ENCODE results near the gene DGKD. TPM values are rescaled to one million over a fixed set of nuclear protein-coding genes. Genes with fewer than 3 reads are reported as not detected.

The DGKD gene
- polyA plus RNA-seq, 3 donors = 14.5 to 67.5 (median 16.6) TPM

- intact Hi-C loops (cut with micrococcal nuclease) = no loop called here
- Histone ChIP-seq H3K4me1 (ENCODE audit: control insufficient read depth in 1 of 2, insufficient read depth in 2 of 2, low read length in 2 of 2) (peaks cover 3 to 7% of the 10 kb centered on the region in 2 donors), H3K9me3 (replicated peaks in 1 of 2; ENCODE audit: control insufficient read depth in 1 of 2, insufficient read depth in 1 of 2, low read length in 2 of 2) (no peaks in the 10 kb centered on the region), H4K20me1 (ENCODE audit: insufficient read depth, low read length) (peaks cover 90% of the 10 kb centered on the region), H3K79me2 (ENCODE audit: insufficient read depth, low read length) (peaks cover 26% of the 10 kb centered on the region), H2AFZ (ENCODE audit: insufficient read depth, low read depth, low read length, poor library complexity, severe bottlenecking) (no peak overlapping the region), H3K9ac (ENCODE audit: insufficient read depth, low read length, poor library complexity, severe bottlenecking) (no peak overlapping the region), H3K27me3 (ENCODE audit: control insufficient read depth in 2 of 2, insufficient read depth in 2 of 2, low read length in 2 of 2) (no peaks in the 10 kb centered on the region), H3K27ac (ENCODE audit: low read depth in 1 of 2, low read length in 2 of 2) (no peak overlapping the region), H3K4me3 (replicated peaks in 1 of 3; ENCODE audit: low read depth in 2 of 3, low read length in 3 of 3) (no peak overlapping the region), H3K4me2 (replicated peaks; ENCODE audit: extremely low read depth, low read length, poor library complexity, severe bottlenecking) (no peak overlapping the region), H3K36me3 (replicated peaks in 1 of 2; ENCODE audit: control insufficient read depth in 1 of 2, insufficient read depth in 2 of 2, low read length in 2 of 2) (peaks cover 78 to 98% of the 10 kb centered on the region in 2 donors)
- no peak overlapping the region for H3K4me3 Mint-ChIP-seq
- peak overlapping the region in 1 of 7 donors; percentile 12 for H3K27ac Mint-ChIP-seq
- no peaks in the 10 kb centered on the region for H3K27me3 Mint-ChIP-seq (ENCODE audit: low read depth in 3 of 3)
- 98% methylated on average over 10 of the region's 15 CpGs for WGBS (ENCODE audit: insufficient coverage)
- H3K9me3 Mint-ChIP-seq = no peaks in the 10 kb centered on the region
- DNase-seq = no peak
- TF ChIP-seq, protein P1, sequence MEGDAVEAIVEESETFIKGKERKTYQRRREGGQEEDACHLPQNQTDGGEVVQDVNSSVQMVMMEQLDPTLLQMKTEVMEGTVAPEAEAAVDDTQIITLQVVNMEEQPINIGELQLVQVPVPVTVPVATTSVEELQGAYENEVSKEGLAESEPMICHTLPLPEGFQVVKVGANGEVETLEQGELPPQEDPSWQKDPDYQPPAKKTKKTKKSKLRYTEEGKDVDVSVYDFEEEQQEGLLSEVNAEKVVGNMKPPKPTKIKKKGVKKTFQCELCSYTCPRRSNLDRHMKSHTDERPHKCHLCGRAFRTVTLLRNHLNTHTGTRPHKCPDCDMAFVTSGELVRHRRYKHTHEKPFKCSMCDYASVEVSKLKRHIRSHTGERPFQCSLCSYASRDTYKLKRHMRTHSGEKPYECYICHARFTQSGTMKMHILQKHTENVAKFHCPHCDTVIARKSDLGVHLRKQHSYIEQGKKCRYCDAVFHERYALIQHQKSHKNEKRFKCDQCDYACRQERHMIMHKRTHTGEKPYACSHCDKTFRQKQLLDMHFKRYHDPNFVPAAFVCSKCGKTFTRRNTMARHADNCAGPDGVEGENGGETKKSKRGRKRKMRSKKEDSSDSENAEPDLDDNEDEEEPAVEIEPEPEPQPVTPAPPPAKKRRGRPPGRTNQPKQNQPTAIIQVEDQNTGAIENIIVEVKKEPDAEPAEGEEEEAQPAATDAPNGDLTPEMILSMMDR (IDR thresholded peaks at IDR 0.05) = no peak
- peaks cover 78 to 94% of the 10 kb centered on the region in 2 donors for H3K36me3 Mint-ChIP-seq
- peaks cover 11% of the 10 kb centered on the region for H3K4me1 Mint-ChIP-seq
Measured at GRCh38 chr2:233438573-233439147, 84.4 kb downstream of the DGKD start.

DNA sequence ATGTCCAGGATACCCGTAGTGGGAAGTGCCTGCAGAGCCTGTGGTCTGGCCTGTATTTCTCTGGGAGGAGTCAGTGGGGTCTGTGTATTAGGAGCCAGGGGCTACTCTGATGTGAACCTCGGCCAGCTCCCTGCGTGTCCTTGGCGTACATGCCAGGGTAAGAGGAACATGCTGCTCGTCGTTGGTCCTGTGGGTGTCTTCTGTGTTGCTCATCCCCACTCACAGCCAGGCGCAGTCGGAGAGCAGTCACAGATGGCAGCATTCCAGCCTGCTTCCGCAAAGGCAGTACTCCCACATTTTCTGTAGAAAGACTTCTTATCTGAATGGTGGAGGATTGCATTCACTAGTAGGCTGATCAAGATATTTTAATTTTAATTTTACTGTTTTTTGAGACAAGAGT is 84.9 kb downstream of the DGKD start:
- Histone ChIP-seq H3K4me3 (replicated peaks in 1 of 3; ENCODE audit: low read depth in 2 of 3, low read length in 3 of 3) (no peak overlapping the region), H3K9ac (ENCODE audit: insufficient read depth, low read length, poor library complexity, severe bottlenecking) (no peak overlapping the region), H3K4me2 (replicated peaks; ENCODE audit: extremely low read depth, low read length, poor library complexity, severe bottlenecking) (no peak overlapping the region), H4K20me1 (ENCODE audit: insufficient read depth, low read length) (peaks cover 90% of the 10 kb centered on the region), H3K79me2 (ENCODE audit: insufficient read depth, low read length) (peaks cover 26% of the 10 kb centered on the region), H3K27ac (ENCODE audit: low read depth in 1 of 2, low read length in 2 of 2) (no peak overlapping the region), H3K27me3 (ENCODE audit: control insufficient read depth in 2 of 2, insufficient read depth in 2 of 2, low read length in 2 of 2) (no peaks in the 10 kb centered on the region), H2AFZ (ENCODE audit: insufficient read depth, low read depth, low read length, poor library complexity, severe bottlenecking) (no peak overlapping the region), H3K4me1 (ENCODE audit: control insufficient read depth in 1 of 2, insufficient read depth in 2 of 2, low read length in 2 of 2) (peaks cover 3 to 7% of the 10 kb centered on the region in 2 donors), H3K9me3 (replicated peaks in 1 of 2; ENCODE audit: control insufficient read depth in 1 of 2, insufficient read depth in 1 of 2, low read length in 2 of 2) (no peaks in the 10 kb centered on the region), H3K36me3 (replicated peaks in 1 of 2; ENCODE audit: control insufficient read depth in 1 of 2, insufficient read depth in 2 of 2, low read length in 2 of 2) (peaks cover 83 to 100% of the 10 kb centered on the region in 2 donors)
- no peaks in the 10 kb centered on the region for H3K27me3 Mint-ChIP-seq (ENCODE audit: low read depth in 3 of 3)
- WGBS (ENCODE audit: insufficient coverage) = 91% methylated on average over 5 of the region's 9 CpGs
- intact Hi-C loops (cut with micrococcal nuclease) = no loop called here
- TF ChIP-seq, protein P1 (IDR thresholded peaks at IDR 0.05) = no peak
- DNase-seq = no peak
- peak overlapping the region in 1 of 7 donors; percentile 12 for H3K27ac Mint-ChIP-seq
- H3K4me1 Mint-ChIP-seq = peaks cover 11% of the 10 kb centered on the region
- H3K9me3 Mint-ChIP-seq = no peaks in the 10 kb centered on the region
- H3K4me3 Mint-ChIP-seq = no peak overlapping the region
- peaks cover 82 to 97% of the 10 kb centered on the region in 2 donors for H3K36me3 Mint-ChIP-seq
